ENCODE data around the gene SLC22A23. TPM values are rescaled to one million over a fixed set of nuclear protein-coding genes. Genes with fewer than 3 reads are reported as not detected.
A peak's percentile ranks its signal among the peaks of the same experiment; 100 is the strongest.

The SLC22A23 gene
- total RNA-seq, 1 experiment from 2014 or later = 6.8 TPM

GRCh38 chr6:3268680-3269079 lies 188.2 kb downstream of the SLC22A23 start:
- H3K9ac ChIP-seq (ENCODE audit: extremely low read depth, insufficient read length, low read length) = no peak overlapping the region
- no peak overlapping the region for H3K18ac ChIP-seq (ENCODE audit: insufficient read length, low read depth, low read length)
- H3K23ac ChIP-seq (ENCODE audit: insufficient read length, low read depth, low read length) = no peak overlapping the region
- H2AFZ ChIP-seq (ENCODE audit: low read length) = no peak overlapping the region
- no peak overlapping the region for H2AK5ac ChIP-seq (ENCODE audit: insufficient read length, low read length)
- Mint-ChIP-seq H3K9me3 (no peaks in the 10 kb centered on the region), H3K36me3 (ENCODE audit: insufficient read depth in 1 of 3, low read depth in 3 of 3) (peaks cover 44 to 80% (median 73%) of the 10 kb centered on the region in 3 experiments), H3K27ac (peak overlapping the region in 1 of 3 experiments; percentile 52; a peak in 3 of 7 replicates), H3K4me1 (peaks cover under 1 to 3% of the 10 kb centered on the region in 2 experiments; a peak in 2 of 4 replicates), H3K27me3 (ENCODE audit: low read depth) (no peaks in the 10 kb centered on the region), H3K4me3 (no peak overlapping the region)
- H3K23me2 ChIP-seq (ENCODE audit: insufficient read length, low read depth, low read length, poor library complexity, severe bottlenecking) = no peaks in the 10 kb centered on the region
- H2BK120ac ChIP-seq (ENCODE audit: low read depth, low read length, poor library complexity, severe bottlenecking) = no peak overlapping the region
- H4K8ac ChIP-seq (replicated peaks; ENCODE audit: insufficient read length, low read depth, low read length) = no peak overlapping the region
- H3K14ac ChIP-seq (ENCODE audit: insufficient read depth, low read length) = no peak overlapping the region
- H3K27ac ChIP-seq (ENCODE audit: insufficient read length, low read depth, low read length) = no peak overlapping the region
- no peak overlapping the region for H2BK15ac ChIP-seq (ENCODE audit: low read depth, low read length)
- H3K9me3 ChIP-seq (ENCODE audit: control insufficient read depth, low read depth, low read length) = no peaks in the 10 kb centered on the region
- no peaks in the 10 kb centered on the region for H3K4me1 ChIP-seq (ENCODE audit: insufficient read depth, low read length)
- DNase-seq = no peak
- H3T11ph ChIP-seq (ENCODE audit: low read length) = no peak overlapping the region
- H4K20me1 ChIP-seq (ENCODE audit: control insufficient read depth, insufficient read depth, insufficient read length) = no peaks in the 10 kb centered on the region
- no peaks in the 10 kb centered on the region for H3K27me3 ChIP-seq (ENCODE audit: insufficient read depth, low read length)
- no peak overlapping the region for H2BK5ac ChIP-seq (ENCODE audit: insufficient read length, low read length)
- no peak overlapping the region for H2BK20ac ChIP-seq (ENCODE audit: low read depth, low read length, poor library complexity, severe bottlenecking)
- H3K56ac ChIP-seq (ENCODE audit: insufficient read length, low read depth, low read length) = no peak overlapping the region
- H2BK12ac ChIP-seq (ENCODE audit: insufficient read length, low read depth, low read length) = no peak overlapping the region
- H4K91ac ChIP-seq (ENCODE audit: insufficient read length, low read depth, low read length) = no peak overlapping the region
- no peak for TF ChIP-seq CTCF (conservative IDR thresholded peaks at IDR 0.05)
- no peak overlapping the region for H3K4me2 ChIP-seq (ENCODE audit: insufficient read depth, insufficient read length, low read length)
- H3K4ac ChIP-seq (ENCODE audit: low read depth, low read length) = no peak overlapping the region
- H3K79me1 ChIP-seq (ENCODE audit: insufficient read depth, low read depth, low read length, poor library complexity, severe bottlenecking) = no peaks in the 10 kb centered on the region
- no peak overlapping the region for H4K5ac ChIP-seq (ENCODE audit: insufficient read length, low read depth, low read length)
- H3K79me2 ChIP-seq (ENCODE audit: insufficient read depth, low read length) = peaks cover 2% of the 10 kb centered on the region; the same call in 1 of the 2 replicates
- WGBS (ENCODE audit: extremely low coverage, insufficient read length, low lambda C conversion rate) = no CpG with 5 or more reads among the region's 11 CpGs
